Fibroblast of lung (primary cell): Measurements from ENCODE around the gene GYG1.
A peak's percentile ranks its signal among the peaks of the same experiment; 100 is the strongest.

Experiments used
- EZH2 ChIP-seq: IDR thresholded peaks from 2 replicates; pipeline ENCODE4 v1.5.1; 2012; ENCODE audit warnings: low read length, control low read depth, mild to moderate bottlenecking; ENCODE audit errors: missing control alignments
- TF ChIP-seq, protein P1 (sequence below), 2 donors: IDR thresholded peaks in 1 of 2; conservative IDR thresholded peaks in 1 of 2; 1 replicate in 1 of 2; 2 replicates in 1 of 2; pipeline ENCODE4 v1.5.1; 2011 to 2012; ENCODE audit warnings: low read length in 2 of 2, control low read depth in 1 of 2, inconsistent platforms in 1 of 2, low read depth in 1 of 2, mild to moderate bottlenecking in 1 of 2

GRCh38 chr3:148991219-148992026 lies at the start of gene GYG1:
- TF ChIP-seq, protein P1, sequence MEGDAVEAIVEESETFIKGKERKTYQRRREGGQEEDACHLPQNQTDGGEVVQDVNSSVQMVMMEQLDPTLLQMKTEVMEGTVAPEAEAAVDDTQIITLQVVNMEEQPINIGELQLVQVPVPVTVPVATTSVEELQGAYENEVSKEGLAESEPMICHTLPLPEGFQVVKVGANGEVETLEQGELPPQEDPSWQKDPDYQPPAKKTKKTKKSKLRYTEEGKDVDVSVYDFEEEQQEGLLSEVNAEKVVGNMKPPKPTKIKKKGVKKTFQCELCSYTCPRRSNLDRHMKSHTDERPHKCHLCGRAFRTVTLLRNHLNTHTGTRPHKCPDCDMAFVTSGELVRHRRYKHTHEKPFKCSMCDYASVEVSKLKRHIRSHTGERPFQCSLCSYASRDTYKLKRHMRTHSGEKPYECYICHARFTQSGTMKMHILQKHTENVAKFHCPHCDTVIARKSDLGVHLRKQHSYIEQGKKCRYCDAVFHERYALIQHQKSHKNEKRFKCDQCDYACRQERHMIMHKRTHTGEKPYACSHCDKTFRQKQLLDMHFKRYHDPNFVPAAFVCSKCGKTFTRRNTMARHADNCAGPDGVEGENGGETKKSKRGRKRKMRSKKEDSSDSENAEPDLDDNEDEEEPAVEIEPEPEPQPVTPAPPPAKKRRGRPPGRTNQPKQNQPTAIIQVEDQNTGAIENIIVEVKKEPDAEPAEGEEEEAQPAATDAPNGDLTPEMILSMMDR (conservative IDR thresholded peaks at IDR 0.05 in 1 of 2, IDR thresholded peaks at IDR 0.05 in 1 of 2; ENCODE audit: low read depth in 1 of 2, low read length in 2 of 2): peak in 1 of 2 donors; percentile 26
- TF ChIP-seq EZH2: no peak
